NCI-H1417 (cell line): ENCODE results near the gene MECR.

Experiments used
- DNase-seq, 3 experiments: peaks; one replicate each; lab custom pipeline; 2025; lab: John Stamatoyannopoulos, UW

Gene MECR

DNA sequence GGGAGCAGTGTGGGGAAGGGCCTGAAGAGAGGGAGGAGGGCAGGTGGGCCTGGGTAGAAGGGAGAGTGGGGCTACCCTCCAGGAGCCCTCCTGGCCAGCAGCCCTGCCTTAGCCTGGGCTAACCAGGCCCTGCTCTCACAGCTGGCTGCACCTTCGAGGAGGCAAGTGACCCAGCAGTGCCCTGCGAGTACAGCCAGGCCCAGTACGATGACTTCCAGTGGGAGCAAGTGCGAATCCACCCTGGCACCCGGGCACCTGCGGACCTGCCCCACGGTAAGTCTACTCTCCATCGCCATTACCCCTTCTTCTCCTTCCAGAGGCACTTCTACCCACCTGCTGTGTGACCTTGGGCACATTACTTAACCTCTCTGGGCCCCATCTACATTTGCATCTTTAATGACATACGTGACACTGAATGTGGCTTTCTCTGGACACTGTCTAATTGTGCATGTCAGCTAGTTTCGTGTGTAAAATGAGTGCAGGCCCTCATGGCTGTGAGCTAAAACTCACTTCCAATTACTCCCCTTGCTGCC, 24.5 kb upstream of the MECR start:
- no peak for DNase-seq

DNA sequence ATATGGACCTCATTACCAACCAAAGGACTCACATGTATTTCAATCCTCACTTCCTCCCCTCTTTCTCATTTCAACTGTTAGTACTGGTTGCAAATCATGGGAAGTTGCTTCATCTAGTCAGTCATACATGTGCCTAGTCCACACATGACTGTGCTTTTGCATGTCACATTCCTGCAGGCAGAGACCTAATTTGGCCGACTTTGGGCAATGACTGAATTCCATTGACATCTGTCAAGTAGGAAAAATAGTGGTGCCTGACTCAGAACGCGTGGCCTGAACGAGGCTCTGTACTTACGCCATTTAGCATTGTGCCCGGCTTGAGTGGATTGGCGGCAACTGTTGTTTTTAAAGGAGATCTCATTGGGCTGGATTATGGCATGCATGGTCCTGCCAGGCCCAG, 23.6 kb upstream of the MECR start:
- DNase-seq, result no peak

DNA sequence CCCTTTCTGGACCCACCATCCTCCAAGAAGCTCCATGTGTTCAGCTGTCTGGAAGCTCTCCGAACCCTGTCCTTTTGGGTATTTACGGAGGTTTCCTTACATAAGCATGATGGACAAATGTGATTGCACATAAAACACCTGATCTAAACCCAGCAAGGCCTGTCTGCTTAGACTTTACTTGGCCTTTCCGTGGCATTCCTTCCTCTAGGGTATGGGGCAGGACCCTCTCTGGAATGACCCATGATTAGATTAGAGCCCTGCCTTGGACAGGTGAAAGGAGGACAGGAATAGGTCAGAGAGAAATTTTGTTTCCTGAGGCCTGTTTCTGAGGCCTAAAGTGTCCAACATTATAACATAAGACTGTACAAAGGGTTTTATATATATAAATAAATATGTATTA, 22.4 kb upstream of the MECR start:
- no peak for DNase-seq

DNA sequence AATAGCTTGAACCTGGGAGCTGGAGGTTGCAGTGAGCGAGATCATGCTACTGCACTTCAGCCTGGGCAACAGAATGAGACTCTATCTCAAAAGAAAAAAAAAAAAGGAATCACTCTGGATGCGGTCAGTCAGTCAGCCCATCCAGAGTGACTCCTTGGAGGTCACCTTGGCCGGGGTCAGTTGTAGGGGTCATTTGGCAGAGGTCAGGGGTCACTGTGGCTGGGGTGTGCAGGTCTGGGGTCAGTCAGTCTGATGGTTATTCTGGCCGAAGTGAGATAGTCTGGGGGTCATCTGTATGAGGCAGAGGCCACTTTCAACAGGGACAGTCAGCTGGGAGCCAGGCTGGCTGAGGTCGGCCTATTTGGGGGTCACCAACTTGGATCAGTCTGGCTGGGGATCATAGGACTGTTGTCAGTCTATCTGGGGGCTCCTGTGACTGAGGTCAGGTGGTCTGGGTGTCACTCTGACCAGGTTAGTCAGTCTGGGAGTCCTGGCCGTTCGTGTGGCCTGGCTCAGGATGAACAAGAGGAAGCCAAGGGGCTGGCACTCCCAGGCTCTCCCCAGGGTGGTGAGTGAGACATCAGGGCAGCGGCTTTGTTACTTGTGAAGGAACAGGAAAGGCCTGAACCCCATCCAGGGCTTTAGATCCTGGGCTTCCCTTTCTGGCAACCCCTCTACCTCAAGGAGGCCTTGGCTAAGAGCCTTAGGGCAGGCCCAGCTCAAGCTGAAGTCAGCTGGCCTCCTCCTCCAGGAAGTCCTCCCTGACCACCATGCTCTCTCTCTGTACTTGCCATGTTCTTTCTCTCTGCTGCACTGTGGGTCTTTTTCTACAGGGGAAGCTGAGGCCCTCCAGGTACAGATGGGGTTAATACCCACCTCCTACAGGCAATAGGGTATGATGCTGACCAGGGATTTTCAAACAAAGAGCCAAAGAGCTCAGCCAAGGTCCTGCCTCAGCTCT, 20.7 kb upstream of the MECR start:
- no peak for DNase-seq

DNA sequence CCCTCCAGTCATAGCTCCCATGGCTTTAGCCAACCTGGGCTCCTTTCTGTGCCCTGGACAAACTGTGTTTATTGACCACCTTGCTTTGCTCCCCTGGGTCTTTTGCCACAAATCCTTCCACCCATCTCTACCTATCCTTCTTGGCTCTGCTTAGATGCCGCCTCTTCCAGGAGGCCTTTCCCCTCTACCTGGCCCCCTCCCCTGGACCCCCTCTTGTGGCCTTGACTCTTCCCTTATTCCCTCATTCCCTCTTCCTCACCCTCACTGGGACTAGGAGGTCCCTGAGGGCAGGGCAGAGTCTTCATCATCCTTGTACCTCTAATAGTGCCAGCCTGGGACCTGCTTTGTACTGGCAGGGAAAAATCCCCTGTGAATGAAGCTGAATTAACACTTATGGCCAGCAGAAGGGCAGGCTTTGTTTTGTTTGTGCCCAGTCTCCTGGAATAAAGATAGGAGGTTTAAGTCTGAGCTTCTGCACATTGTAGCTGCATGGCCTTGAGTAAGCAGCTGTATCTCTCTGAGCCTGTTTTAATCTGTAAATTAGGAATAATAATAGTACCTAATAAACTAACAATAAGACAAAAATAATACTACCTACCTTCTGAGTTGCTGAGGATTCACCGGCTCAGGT, 19.3 kb upstream of the MECR start:
- no peak for DNase-seq

DNA sequence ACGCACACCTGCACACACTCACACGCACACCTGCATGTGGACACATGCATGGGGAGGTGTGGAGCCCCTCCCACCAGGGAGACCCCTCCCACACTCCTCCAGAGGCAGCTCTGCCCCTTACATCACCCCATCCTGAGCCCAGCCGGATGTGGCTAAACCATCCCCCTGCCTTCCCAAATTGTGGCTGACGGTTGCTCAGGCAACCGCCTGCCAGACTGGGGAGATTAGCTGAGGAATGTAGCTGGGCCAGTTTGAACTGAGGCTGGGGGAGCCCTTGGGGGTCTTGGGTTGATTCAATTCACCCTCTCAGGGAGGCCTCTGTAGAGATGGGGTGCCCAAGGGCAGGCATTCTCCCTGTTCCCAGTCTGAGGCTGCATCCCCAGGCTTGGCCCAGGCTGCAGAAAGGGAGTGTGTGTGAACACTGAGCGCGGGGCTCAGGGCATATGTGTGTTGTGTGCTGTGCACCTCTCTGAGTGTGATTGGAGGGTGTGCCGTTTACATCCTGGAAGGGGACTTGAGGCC, 18.5 kb upstream of the MECR start:
- DNase-seq, result no peak

DNA sequence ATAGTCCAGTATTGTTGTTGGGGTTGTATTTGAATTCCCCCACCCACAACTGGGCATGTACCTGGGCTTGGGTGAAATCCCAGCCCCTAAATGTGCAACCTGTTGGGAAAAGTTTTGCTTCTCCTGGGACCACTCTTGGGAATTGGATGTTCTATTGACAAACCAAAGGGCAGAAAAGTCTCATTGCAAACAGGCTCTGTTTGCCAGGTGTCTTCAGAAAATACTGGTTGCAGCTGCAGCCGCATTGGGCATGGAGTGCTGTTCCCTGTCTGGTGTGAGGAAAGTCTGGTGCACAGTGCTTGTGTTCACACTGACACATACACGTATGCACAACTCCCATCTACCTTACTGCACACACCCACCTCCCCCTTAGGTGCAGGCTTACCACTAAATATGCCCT, 17.7 kb upstream of the MECR start:
- DNase-seq, result no peak

DNA sequence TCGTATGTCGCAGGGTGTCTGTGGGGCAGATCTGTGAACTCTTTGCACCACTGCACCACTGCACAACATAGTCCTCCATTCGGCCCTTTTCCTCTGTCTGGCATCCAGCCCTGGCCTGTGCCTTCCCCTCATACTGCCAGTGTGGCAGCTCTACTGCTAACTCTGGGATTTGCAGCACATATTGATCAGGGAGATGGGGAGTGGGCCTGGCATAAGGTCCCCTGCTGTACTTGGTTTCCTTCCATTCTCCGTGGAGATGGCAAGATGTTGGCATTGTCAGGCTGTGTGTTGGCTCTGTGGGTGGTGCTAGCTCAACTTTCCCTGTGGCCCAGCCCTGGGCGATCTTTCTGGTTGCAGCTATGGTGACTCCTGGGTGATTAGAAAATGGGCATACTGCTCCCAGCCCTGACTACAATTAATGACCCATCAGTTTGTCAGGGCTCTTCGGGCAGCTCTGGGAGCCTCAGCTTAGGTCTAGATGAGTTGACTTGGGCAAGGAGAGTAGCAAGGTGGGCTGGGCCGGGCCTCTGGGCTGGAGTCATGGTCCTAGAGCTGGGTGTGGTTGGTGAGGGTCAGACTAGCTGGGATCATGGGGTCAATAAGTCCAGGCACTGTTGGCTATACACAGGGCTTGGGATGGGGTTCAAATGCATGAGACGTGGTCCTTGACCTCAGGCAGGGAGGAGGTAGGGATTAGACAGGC, 17.0 kb upstream of the MECR start:
- no peak for DNase-seq

DNA sequence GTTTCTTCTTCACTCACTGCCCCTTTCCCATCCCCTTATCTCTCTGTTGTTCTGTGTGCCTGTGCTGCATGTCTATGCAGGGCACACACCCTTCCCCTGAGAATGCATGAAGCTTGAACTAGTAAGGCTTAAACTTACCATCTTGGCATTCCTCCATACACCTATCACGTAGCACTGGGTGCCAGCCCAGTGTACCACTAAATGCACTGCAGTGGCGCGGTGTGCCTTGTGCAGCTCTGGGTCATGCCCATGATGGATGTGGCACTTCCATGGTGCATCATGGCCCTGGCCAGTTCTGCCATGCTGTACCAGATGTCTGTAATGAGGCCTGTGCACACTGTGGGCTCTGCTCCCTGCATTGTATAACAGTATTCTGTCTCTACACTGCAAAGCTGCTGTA, 16.3 kb upstream of the MECR start:
- DNase-seq, result no peak

DNA sequence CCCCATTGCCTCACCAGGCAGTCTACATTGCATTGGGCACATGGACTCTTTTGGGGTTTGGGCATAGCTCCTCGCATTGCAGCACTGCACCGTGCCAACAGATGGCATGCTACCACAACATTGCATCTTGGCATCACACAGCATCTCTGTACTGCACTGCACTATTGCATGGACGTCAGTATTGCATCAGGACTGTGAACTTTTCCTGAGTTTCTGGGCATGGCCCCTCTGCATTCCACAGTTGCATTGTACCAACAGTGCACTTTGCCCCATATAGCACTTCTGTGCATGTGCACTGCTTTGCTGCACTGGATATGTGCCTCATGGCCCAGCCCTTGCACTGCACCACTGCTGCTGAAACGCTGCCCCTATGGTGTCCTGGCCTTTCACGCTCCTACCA, 15.1 kb upstream of the MECR start:
- peak; percentile 25 to 58 (median 25) for DNase-seq

DNA sequence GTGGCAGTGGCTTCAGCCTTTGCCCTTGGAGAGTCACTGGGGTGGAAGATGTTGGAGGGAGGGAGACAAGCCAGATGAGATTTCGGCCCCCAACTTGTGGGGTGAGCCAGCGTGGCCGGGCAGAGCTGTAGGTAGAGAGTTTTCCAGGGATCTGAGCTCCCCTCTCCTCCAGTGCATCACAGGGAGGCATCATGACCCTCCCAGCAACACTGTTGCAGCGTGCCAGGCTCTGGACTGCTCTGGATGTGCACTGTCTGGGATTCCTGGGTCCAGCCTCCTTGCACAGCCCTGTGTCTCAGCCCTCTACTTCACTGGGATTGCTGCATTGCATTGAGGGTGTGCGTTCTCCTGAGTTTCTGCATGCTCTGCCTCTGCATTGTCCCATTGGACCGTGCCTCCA, 14.5 kb upstream of the MECR start:
- DNase-seq, result no peak

DNA sequence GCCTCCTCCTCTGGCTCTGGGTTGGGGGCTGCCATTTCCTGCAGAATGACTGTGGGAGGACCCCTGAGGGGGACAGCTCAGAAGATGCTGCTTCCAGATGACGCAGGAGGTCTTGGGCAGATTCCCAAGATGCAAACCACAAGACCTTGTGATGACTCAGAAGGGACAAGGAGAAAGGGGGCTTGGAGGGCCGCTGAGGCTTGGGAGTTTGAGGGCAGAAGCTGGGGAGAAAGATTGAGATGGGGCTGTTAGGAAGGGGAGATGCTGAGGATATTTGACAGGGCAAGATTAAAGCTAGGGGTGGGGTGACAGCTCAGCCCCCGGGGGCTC, 13.1 kb upstream of the MECR start:
- DNase-seq, result no peak

DNA sequence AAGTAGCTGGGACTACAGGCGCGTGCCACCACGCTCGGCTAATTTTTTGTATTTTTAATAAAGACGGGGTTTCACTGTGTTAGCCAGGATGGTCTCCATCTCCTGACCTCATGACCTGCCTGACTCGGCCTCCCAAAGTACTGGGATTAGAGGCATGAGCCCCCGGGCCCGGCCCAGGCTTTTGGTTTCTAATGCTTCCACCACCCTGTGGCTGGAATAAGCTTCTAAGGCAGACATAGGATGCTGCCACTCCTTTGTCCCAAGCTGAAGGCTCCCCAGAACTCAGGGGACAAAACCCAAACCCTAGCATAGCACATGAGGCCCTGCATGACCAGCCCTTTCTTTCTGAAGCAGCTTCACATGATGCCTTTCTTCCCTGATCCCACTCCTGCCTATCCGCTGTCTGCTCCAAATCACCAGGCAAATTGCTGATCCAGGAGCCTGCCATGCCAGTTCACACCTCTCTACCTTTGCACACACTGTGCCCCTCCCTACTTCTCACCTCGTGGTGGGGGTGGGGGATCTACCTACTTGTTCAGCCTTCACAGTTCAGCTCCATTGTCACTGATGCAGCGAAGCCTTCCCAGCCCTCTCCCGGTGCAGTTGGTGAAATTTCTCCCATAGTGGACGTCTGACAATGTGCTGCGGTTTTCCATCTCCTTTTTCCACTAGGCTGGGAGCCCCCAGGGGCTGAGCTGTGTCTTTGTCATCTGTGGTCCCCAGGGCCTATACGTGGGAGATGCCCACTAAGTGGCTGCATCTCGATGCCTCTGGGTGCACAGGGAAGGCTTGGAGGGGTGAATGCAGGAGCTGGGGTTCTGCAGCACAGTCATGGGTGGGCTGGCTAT, 12.5 kb upstream of the MECR start:
- peak in 1 of 3 experiments; percentile 16 for DNase-seq

DNA sequence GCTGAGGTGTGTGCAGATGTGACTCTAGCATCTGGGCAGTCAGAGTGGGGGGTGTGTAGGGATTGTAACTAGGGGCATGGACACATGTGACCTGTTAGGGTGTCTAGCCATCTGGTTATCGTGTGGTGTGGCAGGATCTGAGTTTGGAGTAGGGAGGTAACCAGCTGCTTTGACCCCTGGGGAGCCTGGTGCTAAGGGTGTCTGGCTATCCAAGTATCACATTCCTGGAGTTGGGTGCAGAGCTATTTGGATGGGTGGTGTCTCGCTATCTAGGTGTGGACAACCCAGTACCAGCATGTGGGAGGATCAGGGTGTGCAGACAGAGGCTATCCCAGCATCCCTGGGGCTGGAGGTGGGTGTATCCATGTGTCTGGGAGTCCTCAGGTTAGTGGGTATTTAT, 10.3 kb upstream of the MECR start:
- DNase-seq, result no peak

DNA sequence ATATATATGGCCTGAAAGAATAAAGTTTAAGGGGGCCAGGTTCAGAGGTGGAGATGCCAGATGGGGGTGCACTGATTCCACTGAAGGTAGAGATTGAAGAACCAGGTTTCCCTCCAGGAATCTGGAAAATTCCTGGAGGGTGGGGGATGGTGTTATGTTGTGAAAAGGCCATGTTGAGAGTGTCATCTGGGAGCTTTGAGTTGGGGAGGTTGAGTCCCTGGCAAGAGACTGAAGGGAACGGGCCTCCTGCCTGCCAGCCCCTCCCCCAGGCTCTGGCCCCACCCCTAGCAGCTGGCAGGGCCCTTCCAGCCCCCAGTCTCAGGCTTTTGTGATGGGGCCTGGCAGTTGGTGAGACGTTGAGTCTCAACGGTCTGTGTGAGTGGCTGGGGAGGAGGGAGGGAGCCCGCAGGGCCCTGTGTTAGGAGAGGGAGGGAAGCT, 9.7 kb upstream of the MECR start:
- peak in 2 of 3 experiments; percentile 12 to 32 for DNase-seq

DNA sequence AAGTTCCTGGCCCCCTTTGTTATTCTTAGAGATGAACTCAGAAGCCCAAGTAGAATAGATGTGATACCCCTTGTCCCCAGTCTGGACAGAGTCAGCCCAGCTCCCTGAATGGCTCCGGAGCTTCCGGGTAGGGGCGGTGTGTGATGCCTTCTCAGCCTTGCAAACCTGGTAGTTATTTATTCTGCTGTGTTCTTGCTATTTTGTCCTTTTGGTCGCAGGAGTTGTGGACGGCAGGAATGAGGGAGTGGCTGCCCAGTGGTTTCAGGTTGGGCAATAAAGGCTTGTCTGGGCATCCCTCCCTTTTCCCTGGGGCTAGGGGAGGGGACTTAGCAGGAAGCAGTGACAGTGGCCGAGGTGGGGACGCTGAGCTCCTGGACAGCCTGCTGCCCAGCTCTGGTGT, 8.4 kb upstream of the MECR start:
- peak in 1 of 3 experiments; percentile 17 for DNase-seq

DNA sequence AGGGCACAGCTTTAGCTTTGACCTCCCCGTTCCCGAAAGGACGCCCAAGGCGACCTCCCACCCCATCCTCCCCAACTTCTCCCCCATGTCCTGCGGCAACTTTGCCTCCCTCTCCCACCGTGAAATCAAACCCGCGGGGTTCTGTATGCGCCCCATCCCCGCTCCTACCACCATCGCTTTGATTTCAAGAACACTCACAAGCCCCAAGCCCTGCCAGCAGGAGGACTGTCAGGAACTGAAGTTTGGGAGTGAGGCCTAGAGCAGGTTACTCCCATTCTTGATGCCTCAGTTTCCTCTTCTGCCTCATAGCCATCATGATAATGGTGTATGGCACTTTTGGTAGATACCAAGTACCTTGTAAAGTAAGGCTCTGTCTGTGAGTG, 7.9 kb upstream of the MECR start:
- no peak for DNase-seq

DNA sequence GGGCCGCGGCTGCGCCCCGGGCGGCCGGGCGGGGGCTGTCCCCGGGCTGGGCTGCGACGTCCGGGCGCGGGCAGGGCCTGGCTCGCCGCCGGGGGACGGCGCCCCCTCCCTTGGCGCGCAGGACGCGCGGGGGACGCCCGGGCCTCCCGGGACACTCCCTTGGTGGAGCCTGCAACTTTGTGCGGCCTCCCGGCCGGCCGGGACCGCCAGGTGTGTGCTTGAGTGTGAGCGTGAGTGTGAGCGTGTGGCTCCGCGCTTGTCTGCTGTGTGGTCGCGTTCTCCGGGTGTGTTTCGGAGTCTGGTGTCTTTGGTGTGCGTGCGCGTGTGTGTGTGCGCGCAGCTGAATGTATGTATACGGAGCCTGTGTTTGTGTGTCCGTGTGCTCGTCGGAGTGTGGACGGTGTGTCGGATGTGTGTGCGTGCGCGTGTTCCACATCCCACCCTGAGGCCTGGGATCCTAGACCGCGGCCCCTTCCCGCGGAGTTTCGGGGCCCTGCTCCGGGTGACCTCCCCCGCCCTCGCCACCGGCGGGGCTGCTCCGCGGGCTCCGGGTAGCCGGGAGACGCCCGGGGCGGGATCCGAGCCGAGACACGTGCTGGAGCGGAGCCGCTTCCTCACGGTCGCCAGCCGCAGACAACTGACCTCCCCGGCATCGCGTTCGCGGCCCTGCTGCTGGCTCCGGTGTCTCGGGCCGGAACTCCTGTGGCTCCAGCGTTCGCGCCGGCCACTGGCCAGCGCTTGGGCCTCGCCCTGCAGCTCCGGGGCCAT, 7.3 kb upstream of the MECR start:
- peak in 2 of 3 experiments; percentile 50 to 55 for DNase-seq

DNA sequence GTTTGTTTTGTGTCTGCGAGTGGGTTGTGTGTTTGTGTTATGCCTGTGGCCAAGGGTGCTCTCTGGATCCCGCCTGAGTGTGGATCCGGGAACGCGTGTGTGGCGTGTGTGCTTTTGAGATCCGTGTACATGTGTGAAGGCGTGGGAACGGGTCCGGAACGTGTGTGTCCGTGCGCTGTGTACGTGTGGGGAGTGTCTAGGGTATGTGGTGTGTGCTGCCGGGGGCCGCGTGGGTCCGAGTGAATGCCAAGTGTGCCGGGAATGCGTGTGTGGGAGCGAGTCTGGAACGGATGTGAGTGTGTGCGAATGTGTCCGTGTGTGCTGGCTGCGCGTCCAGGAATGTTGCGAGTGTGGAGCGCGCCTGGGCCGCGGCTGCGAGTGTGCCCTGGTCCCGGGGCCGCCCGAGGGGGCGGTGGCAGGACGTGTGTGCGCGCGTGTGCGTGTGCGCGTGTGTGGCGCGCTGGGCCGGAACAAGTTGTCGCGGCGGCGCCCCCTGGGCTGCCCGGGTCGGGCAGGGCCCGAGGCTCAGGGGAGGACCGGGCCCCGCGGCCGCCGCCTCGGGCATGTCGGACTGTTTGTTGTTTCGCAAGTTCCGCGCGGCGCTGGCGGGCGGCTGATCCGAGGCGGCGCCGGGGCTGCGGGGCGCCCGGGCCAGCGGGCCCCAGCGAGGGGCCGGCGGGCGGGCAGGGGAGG, 6.5 kb upstream of the MECR start:
- DNase-seq, result peak in 2 of 3 experiments; percentile 54 to 69

DNA sequence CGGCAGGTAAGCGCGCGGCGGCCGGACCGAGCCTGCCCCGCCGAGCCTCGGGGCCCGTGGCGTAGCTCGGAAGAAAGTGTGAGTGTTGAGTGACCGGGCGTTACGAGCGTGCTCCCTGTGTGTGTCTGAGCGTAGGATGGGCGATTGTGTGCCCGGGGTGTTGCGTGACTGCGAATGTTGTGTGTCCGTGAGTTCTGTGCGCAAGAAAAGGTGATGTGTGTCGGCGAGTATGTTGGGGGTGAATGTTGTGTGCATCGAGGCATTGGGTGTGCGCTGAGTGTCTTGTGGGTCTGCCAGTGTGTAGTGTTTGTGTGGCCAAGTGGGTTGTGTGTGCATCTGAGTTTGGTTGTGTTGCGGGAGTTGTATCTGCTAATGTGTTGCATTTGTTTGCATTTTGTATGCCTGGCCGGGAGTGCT, 6.0 kb upstream of the MECR start:
- no peak for DNase-seq
